SKM-1 treated with dmso at 0.1 percent for 144 hours (cell line): Measurements from ENCODE around the gene PCSK7.

Source experiments
- DNase-seq: peaks from one replicate; lab custom pipeline; 2025; ENCODE audit not compliant: unreplicated experiment; lab: John Stamatoyannopoulos, UW

PCSK7 gene

GRCh38 chr11:117170210-117170609 lies 61.7 kb downstream of the PCSK7 start:
- DNase-seq: no peak

GRCh38 chr11:117169736-117170135 lies 62.1 kb downstream of the PCSK7 start:
- DNase-seq: no peak

- no peak for DNase-seq
Observed at GRCh38 chr11:117166491-117166890, 65.4 kb downstream of the PCSK7 start.

GRCh38 chr11:117160826-117161225 lies 71.0 kb downstream of the PCSK7 start:
- DNase-seq: no peak

- no peak for DNase-seq
Observed at GRCh38 chr11:117159892-117160291, 72.0 kb downstream of the PCSK7 start.

GRCh38 chr11:117157507-117157906 lies 74.4 kb downstream of the PCSK7 start:
- DNase-seq: no peak

- DNase-seq: no peak
Observed at GRCh38 chr11:117154468-117154867, 77.4 kb downstream of the PCSK7 start.
